ENCODE data around the gene SLC28A1.

DNA sequence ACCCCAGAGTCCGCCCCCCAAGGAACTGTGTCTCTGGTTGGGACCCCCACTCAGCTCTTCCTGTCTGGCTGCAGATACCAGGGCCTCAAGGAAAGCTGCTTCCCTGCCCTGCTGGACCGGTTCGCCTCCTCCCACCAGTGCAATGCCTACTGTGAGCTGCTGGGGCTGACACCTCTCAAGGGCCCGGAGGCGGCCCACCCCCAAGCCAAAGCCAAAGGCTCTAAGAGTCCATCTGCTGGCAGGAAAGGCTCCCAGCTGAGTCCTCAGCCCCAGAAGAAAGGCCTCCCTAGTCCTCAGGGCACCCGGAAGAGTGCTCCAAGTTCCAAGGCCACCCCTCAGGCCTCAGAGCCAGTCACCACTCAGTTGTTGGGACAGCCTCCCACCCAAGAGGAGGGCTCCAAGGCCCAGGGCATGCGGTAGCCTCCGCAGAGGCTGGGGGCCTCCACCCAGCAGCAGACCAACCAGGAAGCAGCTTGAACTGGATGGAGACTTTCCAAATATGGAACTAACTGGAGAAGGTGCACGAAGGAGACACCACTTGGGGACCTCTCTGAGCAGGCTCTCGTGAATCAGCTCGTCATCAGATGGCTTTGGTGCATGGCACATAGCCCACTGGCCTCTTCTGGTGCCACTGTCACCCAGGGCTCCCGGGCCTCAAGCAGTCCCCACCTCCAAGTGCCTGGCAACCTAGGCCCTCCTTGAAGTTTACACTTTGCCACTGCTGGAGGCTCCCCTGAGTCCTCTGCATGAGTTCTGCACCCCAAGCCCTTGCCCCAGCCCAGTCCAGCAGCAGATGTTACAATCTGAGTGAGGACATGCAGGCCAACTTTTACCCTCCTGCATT, 16.2 kb upstream of the SLC28A1 start:
- TF ChIP-seq, protein P1, sequence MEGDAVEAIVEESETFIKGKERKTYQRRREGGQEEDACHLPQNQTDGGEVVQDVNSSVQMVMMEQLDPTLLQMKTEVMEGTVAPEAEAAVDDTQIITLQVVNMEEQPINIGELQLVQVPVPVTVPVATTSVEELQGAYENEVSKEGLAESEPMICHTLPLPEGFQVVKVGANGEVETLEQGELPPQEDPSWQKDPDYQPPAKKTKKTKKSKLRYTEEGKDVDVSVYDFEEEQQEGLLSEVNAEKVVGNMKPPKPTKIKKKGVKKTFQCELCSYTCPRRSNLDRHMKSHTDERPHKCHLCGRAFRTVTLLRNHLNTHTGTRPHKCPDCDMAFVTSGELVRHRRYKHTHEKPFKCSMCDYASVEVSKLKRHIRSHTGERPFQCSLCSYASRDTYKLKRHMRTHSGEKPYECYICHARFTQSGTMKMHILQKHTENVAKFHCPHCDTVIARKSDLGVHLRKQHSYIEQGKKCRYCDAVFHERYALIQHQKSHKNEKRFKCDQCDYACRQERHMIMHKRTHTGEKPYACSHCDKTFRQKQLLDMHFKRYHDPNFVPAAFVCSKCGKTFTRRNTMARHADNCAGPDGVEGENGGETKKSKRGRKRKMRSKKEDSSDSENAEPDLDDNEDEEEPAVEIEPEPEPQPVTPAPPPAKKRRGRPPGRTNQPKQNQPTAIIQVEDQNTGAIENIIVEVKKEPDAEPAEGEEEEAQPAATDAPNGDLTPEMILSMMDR (IDR thresholded peaks at IDR 0.05; ENCODE audit: low read depth, low read length, missing input control) = no peak
- TF ChIP-seq, protein P2, sequence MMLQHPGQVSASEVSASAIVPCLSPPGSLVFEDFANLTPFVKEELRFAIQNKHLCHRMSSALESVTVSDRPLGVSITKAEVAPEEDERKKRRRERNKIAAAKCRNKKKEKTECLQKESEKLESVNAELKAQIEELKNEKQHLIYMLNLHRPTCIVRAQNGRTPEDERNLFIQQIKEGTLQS (IDR thresholded peaks at IDR 0.05) = no peak
- TF ChIP-seq, protein P3, sequence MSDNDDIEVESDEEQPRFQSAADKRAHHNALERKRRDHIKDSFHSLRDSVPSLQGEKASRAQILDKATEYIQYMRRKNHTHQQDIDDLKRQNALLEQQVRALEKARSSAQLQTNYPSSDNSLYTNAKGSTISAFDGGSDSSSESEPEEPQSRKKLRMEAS (IDR thresholded peaks at IDR 0.05) = no peak
- TF ChIP-seq TAF1 (conservative IDR thresholded peaks at IDR 0.05) = no peak
- TF ChIP-seq RAD21 (IDR thresholded peaks at IDR 0.05) = no peak
- no peak for TF ChIP-seq GABPA (IDR thresholded peaks at IDR 0.05 in 1 of 2, conservative IDR thresholded peaks at IDR 0.05 in 1 of 2)
- TF ChIP-seq EGR1 (IDR thresholded peaks at IDR 0.05; ENCODE audit: low read depth in 2 of 2) = no peak
- no peak for TF ChIP-seq JUND (IDR thresholded peaks at IDR 0.05)
